ENCODE measurements around the gene SEC16A.

Gene SEC16A

GRCh38 chr9:136519263-136520052 is 36.6 kb upstream of the SEC16A start:
- DNase-seq = no peak

- DNase-seq = no peak
Observed at GRCh38 chr9:136518623-136519022, 35.8 kb upstream of the SEC16A start.

GRCh38 chr9:136517950-136518349 is 35.1 kb upstream of the SEC16A start:
- no peak for DNase-seq

GRCh38 chr9:136517012-136517743 is 34.3 kb upstream of the SEC16A start:
- no peak for DNase-seq

- no peak for DNase-seq
Observed at GRCh38 chr9:136516191-136516654, 33.4 kb upstream of the SEC16A start.

- no peak for DNase-seq
Observed at GRCh38 chr9:136515276-136515675, 32.4 kb upstream of the SEC16A start.

GRCh38 chr9:136514022-136514714 is 31.3 kb upstream of the SEC16A start:
- no peak for DNase-seq

GRCh38 chr9:136513191-136513590 is 30.4 kb upstream of the SEC16A start:
- DNase-seq = no peak

GRCh38 chr9:136512651-136513071 is 29.8 kb upstream of the SEC16A start:
- DNase-seq = no peak

GRCh38 chr9:136511670-136512592 is 29.1 kb upstream of the SEC16A start:
- no peak for DNase-seq

- no peak for DNase-seq
Observed at GRCh38 chr9:136511144-136511669, 28.4 kb upstream of the SEC16A start.

GRCh38 chr9:136510561-136510960 is 27.7 kb upstream of the SEC16A start:
- no peak for DNase-seq

GRCh38 chr9:136509549-136509948 is 26.7 kb upstream of the SEC16A start:
- DNase-seq = no peak

GRCh38 chr9:136508729-136509500 is 26.1 kb upstream of the SEC16A start:
- no peak for DNase-seq

GRCh38 chr9:136507992-136508375 is 25.1 kb upstream of the SEC16A start:
- no peak for DNase-seq

- DNase-seq = no peak
Observed at GRCh38 chr9:136507221-136507991, 24.6 kb upstream of the SEC16A start.

- no peak for DNase-seq
Observed at GRCh38 chr9:136506425-136506824, 23.6 kb upstream of the SEC16A start.

- no peak for DNase-seq
Observed at GRCh38 chr9:136505406-136506403, 22.9 kb upstream of the SEC16A start.
